ENCODE data around the gene PIGZ. TPM values are rescaled to one million over a fixed set of nuclear protein-coding genes. Genes with fewer than 3 reads are reported as not detected.

PIGZ gene
- total RNA-seq, 1 donor from 2014 or later: 0.96 TPM

DNA sequence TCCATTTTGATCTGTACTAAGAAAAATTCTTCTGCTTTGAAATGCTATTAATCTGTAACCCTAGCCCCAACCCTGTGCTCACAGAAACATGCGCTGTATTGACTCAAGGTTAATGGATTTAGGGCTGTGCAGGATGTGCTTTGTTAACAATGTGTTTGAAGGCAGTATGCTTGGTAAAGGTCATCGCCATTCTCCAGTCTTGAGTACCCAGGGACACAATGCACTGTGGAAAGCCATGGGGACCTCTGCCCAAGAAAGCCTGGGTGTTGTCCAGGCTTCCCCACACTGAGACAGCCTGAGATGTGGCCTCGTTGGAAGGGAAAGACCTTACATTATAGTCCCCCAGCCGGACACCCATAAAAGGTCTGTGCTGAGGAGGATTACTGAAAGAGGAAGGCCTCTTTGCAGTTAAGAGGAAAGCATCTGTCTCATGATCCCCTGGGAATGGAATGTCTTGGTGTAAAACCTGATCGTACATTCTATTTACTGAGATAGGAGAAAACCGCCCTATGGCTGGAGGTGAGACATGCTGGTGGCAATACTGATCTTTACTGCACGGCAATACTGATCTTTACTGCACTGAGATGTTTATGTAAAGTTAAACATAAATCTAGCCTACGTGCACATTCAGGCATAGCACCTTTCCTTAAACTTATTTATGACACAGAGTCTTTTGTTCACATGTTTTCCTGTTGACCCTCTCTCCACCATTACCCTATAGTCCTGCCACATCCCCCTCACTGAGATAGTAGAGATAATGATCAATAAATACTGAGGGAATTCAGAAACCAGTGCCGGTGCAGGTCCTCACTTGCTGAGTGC is 6.3 kb downstream of the PIGZ start:
- Histone ChIP-seq H3K27me3 (no peaks in the 10 kb centered on the region), H3K9me3 (no peaks in the 10 kb centered on the region), H3K27ac (no peak overlapping the region), H3K4me1 (no peaks in the 10 kb centered on the region), H3K4me3 (no peak overlapping the region), H3K36me3 (no peaks in the 10 kb centered on the region)
- intact Hi-C loops (cut with DNase I): loop anchor here (10.0 kb wide), 1 partner anchor 592 kb away; the partner anchor contains the start of gene BDH1
- TF ChIP-seq, protein P1, sequence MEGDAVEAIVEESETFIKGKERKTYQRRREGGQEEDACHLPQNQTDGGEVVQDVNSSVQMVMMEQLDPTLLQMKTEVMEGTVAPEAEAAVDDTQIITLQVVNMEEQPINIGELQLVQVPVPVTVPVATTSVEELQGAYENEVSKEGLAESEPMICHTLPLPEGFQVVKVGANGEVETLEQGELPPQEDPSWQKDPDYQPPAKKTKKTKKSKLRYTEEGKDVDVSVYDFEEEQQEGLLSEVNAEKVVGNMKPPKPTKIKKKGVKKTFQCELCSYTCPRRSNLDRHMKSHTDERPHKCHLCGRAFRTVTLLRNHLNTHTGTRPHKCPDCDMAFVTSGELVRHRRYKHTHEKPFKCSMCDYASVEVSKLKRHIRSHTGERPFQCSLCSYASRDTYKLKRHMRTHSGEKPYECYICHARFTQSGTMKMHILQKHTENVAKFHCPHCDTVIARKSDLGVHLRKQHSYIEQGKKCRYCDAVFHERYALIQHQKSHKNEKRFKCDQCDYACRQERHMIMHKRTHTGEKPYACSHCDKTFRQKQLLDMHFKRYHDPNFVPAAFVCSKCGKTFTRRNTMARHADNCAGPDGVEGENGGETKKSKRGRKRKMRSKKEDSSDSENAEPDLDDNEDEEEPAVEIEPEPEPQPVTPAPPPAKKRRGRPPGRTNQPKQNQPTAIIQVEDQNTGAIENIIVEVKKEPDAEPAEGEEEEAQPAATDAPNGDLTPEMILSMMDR (IDR thresholded peaks at IDR 0.05): no peak
- no peak for DNase-seq (ENCODE audit: low spot score in 2 of 2)

DNA sequence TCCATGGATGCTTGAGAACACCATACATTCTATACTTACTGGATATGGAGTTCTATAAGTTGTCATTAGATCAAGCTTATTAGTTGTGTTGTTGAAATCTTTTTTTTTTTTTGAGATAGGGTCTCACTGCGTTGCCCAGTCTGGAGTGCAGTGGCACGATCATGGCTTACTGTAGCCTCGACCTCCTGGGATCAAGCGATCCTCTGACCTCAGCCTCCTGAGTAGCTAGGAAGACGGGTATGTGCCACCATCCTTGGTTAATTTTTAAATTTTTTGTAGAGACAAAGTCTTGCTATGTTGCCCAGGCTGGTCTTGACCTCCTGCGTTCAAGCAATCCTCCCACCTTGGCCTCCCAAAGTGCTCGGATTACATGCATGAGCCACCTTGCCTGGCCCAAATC is 13.8 kb downstream of the PIGZ start:
- Histone ChIP-seq H3K4me1 (no peaks in the 10 kb centered on the region), H3K27me3 (no peaks in the 10 kb centered on the region), H3K36me3 (peaks cover 6% of the 10 kb centered on the region in 2 donors), H3K9me3 (no peaks in the 10 kb centered on the region), H3K27ac (no peak overlapping the region), H3K4me3 (no peak overlapping the region)
- TF ChIP-seq, protein P1 (IDR thresholded peaks at IDR 0.05): no peak
- DNase-seq (ENCODE audit: low spot score in 2 of 2): no peak
- intact Hi-C loops (cut with DNase I): no loop called here

DNA sequence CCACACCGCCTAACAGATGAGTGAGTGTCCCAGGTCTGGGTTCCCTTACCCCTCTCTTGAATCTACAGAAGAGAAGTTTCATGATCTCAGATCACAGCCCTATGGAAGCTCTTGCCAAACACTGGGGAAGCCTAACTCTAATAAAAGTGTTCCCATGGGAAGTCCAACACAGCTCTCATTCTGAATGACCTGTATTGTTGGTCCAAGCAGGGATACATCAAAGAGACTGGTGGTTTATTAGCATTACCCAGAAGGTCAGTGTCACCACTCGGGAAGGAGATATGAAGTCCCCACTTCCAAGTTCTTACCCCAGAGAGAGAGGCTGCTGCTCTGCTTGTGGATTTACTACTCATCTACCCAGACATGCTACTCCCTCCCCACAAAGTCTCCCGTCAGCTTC is 17.3 kb downstream of the PIGZ start:
- no peak for DNase-seq (ENCODE audit: low spot score in 2 of 2)
- no peaks in the 10 kb centered on the region for H3K4me1 ChIP-seq
- H3K36me3 ChIP-seq: peaks cover 6% of the 10 kb centered on the region in 2 donors
- H3K4me3 ChIP-seq: no peak overlapping the region
- H3K9me3 ChIP-seq: no peaks in the 10 kb centered on the region
- H3K27me3 ChIP-seq: no peaks in the 10 kb centered on the region
- intact Hi-C loops (cut with DNase I): no loop called here
- TF ChIP-seq, protein P1 (IDR thresholded peaks at IDR 0.05): no peak
- H3K27ac ChIP-seq: no peak overlapping the region

DNA sequence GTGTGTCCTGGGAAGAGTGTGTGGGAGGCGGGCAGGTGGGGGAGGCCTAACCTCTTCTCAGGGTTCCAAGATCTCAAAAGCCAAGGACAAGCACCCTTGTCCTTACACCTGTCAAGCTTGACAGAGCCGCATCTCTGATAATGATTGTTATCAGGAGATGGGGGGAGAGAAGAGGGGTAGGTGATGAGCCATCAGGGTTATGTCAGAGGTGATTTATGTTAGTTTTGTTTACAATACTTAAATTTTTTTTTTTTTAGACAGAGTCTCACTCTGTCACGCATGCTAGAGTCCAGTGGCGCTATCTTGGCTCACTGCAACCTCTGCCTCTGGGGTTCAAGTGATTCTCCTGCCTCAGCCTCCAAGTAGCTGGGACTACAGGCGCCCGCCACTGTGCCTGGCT is 18.9 kb downstream of the PIGZ start:
- H3K9me3 ChIP-seq: no peaks in the 10 kb centered on the region
- H3K27me3 ChIP-seq: no peaks in the 10 kb centered on the region
- H3K4me1 ChIP-seq: no peaks in the 10 kb centered on the region
- H3K27ac ChIP-seq: no peak overlapping the region
- peaks cover 6% of the 10 kb centered on the region in 2 donors for H3K36me3 ChIP-seq
- TF ChIP-seq, protein P1 (IDR thresholded peaks at IDR 0.05): no peak
- intact Hi-C loops (cut with DNase I): no loop called here
- DNase-seq (ENCODE audit: low spot score in 2 of 2): no peak
- no peak overlapping the region for H3K4me3 ChIP-seq

DNA sequence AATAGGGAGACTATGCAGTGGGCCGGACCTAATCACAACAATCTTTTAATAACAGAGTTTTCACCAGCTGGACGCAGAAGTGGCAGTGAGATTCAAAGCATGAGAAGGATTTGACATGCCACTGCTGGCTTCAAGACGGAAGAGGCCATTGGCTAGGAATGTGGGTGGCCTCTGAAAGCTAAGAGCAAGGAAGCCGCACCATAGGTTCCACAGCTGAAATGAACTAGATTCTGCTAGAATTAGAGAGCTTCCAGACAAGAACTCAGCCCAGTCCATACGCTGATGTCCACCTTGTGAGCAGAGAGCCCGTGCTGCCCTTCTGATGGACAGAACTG is 19.4 kb downstream of the PIGZ start:
- Histone ChIP-seq H3K4me1 (no peaks in the 10 kb centered on the region), H3K4me3 (no peak overlapping the region), H3K36me3 (peaks cover 6% of the 10 kb centered on the region in 2 donors), H3K27me3 (no peaks in the 10 kb centered on the region), H3K9me3 (no peaks in the 10 kb centered on the region), H3K27ac (no peak overlapping the region)
- no peak for DNase-seq (ENCODE audit: low spot score in 2 of 2)
- intact Hi-C loops (cut with DNase I): no loop called here
- TF ChIP-seq, protein P1 (IDR thresholded peaks at IDR 0.05): no peak

All from ascending aorta (tissue), 2 donors.